Measurements from ENCODE around the gene AP5B1. TPM values are rescaled to one million over a fixed set of nuclear protein-coding genes. Genes with fewer than 3 reads are reported as not detected.

The AP5B1 gene, protein sequence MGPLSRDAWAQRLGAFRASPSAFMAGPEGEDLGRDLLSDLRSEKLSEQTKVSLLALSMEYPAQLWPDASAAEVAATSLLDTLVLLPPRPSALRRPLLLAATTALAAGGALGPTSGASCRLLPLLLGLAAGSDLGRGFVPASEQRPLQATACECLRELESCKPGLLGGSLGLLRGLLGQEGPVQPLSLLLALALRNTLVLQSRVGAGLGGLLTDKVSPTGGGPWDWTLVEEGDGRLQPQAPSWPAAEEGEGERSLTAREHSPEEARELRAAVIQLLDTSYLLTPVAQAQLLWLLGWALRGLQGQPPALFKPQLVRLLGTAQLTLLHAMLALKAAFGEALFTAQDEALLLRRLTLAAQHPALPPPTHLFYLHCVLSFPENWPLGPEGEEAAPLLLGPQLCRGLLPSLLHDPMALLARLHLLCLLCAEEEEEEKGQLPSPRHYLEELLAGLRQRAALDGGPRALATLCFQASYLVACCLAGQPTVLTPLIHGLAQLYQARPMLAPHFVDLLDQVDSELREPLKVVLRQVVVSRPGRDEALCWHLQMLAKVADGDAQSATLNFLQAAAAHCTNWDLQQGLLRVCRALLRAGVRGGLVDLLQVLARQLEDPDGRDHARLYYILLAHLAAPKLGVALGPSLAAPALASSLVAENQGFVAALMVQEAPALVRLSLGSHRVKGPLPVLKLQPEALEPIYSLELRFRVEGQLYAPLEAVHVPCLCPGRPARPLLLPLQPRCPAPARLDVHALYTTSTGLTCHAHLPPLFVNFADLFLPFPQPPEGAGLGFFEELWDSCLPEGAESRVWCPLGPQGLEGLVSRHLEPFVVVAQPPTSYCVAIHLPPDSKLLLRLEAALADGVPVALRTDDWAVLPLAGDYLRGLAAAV
- 1.8 and 2.0 TPM in 2 replicates for total RNA-seq (2014; rRNA removed; shearing (Covaris generic))

DNA sequence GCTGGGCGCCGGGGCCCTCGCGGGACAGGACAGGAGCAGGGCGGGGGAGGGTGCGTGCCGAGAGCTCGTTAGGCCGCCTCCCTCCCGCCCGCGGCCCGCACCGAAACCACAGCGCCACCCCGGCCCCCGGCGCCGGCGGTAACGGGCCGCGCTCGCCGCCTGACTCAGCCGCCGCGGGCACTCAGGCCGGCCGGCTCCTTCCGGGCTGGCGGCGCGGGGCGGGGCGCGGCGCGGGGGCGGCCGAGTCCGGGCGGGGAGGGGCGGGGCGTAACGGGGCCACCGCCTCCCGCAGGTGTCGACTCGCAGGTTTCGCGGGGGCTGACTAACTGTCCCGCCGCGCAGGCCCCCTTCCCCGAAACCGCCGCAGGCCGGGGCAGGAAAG, at the start of gene AP5B1:
TSS of gene AP5B1 (minus strand) at position 207 of the 382 bp plus-strand sequence. CDS start 385 bp downstream, outside the sequence.
- DNase-seq: no peak
- Histone ChIP-seq H3K9me3 (replicated peaks) (no peaks in the 10 kb centered on the region), H3K36me3 (no peaks in the 10 kb centered on the region), H3K27ac (no peak within 1 kb of the TSS), H3K27me3 (0 out of 2 replicates have a peak, but pooled peaks cover 4% of the 10 kb centered on the region), H3K4me3 (peak within 1 kb of the TSS; percentile 63), H3K4me1 (no peaks in the 10 kb centered on the region)

DNA sequence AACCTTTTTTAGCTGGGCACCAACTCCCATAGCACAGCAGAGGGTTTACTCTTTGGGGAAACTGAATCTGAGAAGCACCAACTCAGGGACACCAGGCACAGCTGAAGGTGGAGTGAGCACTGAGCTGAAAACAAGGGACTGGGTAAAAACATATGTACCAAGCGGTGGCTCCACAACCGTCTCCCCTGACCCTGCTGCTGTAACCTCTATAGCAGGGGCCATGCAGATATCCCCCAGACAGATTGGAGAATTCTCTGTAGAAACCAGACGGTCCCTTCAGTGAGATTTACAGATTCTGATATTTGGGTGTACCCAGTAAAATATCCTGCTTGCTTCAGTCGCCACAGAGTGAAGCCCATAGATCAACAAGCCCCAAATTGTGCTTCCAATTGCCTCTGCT, 48.7 kb upstream of the AP5B1 start:
- H3K4me1 ChIP-seq: no peaks in the 10 kb centered on the region
- DNase-seq: no peak
- no peaks in the 10 kb centered on the region; the same call in 1 of the 2 replicates for H3K27me3 ChIP-seq
- no peak overlapping the region for H3K4me3 ChIP-seq
- no peaks in the 10 kb centered on the region for H3K9me3 ChIP-seq (replicated peaks)
- no peak overlapping the region for H3K27ac ChIP-seq
- H3K36me3 ChIP-seq: no peaks in the 10 kb centered on the region

DNA sequence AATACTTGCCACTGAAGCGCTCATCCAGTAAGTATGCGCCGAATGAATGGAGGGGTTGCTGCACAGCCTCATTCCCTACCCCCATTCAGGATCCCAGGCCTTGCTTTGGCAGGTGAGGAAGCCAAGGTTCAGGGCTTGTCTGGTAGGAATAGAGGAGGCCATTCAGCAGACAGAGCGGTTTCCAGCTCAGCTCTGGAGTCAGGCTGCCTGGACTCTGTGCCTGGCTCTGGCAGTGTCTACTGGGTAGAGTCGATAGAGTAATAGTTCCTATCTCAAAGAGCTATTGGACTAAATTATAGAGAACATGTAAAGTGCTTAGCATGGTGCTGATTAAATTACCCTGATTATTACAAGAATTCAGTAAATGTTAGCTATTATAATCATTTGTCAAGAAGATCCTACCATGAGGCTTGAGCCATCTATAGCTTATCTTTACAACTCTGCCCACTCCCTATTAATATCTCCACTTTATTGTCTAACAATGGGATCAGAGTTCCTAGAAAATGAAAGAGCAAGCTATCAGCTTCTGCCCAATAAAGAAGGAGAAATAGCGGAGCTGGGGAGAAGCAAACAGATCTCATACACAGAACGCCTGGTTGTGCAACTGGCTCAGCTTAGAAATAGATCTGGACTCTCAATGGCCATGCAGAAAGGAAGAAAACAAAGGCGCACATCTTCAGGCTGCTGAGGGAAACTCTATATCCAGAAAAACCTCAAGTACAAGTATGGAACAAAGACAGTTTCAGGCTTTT, 46.4 kb upstream of the AP5B1 start:
- DNase-seq: no peak
- no peak overlapping the region for H3K27ac ChIP-seq
- H3K27me3 ChIP-seq: peaks cover 7% of the 10 kb centered on the region
- no peaks in the 10 kb centered on the region for H3K36me3 ChIP-seq
- H3K4me3 ChIP-seq: no peak overlapping the region
- no peaks in the 10 kb centered on the region for H3K4me1 ChIP-seq
- H3K9me3 ChIP-seq (replicated peaks): no peaks in the 10 kb centered on the region

- no peak overlapping the region for H3K4me3 ChIP-seq
- no peaks in the 10 kb centered on the region for H3K9me3 ChIP-seq (replicated peaks)
- H3K27ac ChIP-seq: no peak overlapping the region
- no peaks in the 10 kb centered on the region for H3K4me1 ChIP-seq
- DNase-seq: no peak
- H3K36me3 ChIP-seq: no peaks in the 10 kb centered on the region
- H3K27me3 ChIP-seq: peaks cover 19% of the 10 kb centered on the region
Measured at GRCh38 chr11:65822776-65823528, 42.2 kb upstream of the AP5B1 start.

DNA sequence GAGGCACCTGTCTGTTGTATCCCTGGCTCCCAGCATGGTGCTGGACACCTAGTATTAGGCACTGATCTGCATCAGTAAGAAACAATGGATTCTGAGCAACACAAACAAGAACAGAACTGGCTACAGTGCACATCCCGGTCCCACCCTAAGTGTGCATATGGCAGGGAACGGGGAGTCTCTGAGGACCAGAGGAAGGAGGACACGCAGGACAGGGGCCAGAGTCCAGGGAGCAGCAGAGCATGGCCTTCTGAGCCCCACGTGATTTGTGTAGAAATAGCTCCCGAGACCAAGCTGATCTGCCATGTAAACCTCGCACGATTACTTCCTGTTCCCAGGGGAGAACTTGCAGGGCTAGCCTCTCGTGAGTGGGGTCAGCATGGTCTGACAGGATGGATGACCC, 40.3 kb upstream of the AP5B1 start:
- no peaks in the 10 kb centered on the region for H3K4me1 ChIP-seq
- H3K36me3 ChIP-seq: no peaks in the 10 kb centered on the region
- H3K27me3 ChIP-seq: peaks cover 19% of the 10 kb centered on the region
- no peak overlapping the region for H3K4me3 ChIP-seq
- DNase-seq: no peak
- no peak overlapping the region for H3K27ac ChIP-seq
- no peaks in the 10 kb centered on the region for H3K9me3 ChIP-seq (replicated peaks)

GRCh38 chr11:65817835-65818680, 37.3 kb upstream of the AP5B1 start:
- no peak overlapping the region for H3K27ac ChIP-seq
- DNase-seq: peak; percentile 90 to 92
- H3K27me3 ChIP-seq: peaks cover 16% of the 10 kb centered on the region
- peak overlapping the region; percentile 56 for H3K4me3 ChIP-seq
- no peaks in the 10 kb centered on the region for H3K36me3 ChIP-seq
- no peaks in the 10 kb centered on the region for H3K4me1 ChIP-seq
- H3K9me3 ChIP-seq (replicated peaks): no peaks in the 10 kb centered on the region

DNA sequence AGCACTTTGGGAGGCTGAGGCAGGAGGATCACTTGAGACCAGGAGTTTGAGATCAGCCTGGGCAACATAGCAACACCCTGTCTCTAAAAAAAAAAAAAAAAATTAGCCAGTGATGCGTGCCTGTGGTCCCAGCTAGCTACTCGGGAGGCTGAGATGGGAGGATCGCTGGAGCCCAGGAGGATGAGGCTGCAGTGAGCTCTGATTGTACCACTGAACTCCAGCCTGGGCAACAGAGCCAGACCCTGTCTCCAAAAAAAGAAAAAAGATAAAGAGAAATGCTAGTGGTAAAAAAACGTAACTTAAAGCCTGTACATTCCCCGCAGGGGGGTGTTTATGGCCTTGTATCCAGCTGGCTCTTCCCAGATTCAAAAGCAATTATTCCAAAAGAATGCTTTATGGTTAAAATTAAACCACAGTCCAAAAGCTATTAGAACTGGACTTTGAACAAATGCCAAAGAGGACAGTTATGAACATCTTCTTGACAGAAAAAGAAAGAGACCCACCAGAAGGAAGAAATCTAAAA, 36.6 kb upstream of the AP5B1 start:
- peak in 1 of 2 experiments; percentile 6 for DNase-seq
- Histone ChIP-seq H3K27me3 (peaks cover 16% of the 10 kb centered on the region), H3K4me3 (peak overlapping the region; percentile 56), H3K36me3 (no peaks in the 10 kb centered on the region), H3K4me1 (no peaks in the 10 kb centered on the region), H3K9me3 (replicated peaks) (no peaks in the 10 kb centered on the region), H3K27ac (no peak overlapping the region)

DNA sequence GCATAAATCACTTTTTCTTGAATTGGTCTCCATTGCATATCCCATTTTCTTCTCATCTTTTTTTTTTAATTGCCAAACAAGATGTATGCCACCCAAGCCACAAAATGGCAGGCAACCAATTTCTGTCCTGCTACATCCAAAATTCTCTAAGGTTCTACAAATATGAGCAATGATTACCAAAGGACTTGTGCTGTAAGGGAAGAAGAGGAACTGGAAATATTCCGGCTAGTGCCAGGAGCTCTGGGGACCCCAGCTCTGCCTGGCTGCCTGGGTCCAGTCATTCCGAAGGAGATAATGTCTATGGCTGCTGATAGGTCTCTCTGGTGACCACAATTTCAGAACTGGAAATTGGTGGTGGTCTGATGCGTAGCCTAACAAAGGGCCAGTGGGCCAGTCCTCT, 35.9 kb upstream of the AP5B1 start:
- no peak overlapping the region for H3K27ac ChIP-seq

DNA sequence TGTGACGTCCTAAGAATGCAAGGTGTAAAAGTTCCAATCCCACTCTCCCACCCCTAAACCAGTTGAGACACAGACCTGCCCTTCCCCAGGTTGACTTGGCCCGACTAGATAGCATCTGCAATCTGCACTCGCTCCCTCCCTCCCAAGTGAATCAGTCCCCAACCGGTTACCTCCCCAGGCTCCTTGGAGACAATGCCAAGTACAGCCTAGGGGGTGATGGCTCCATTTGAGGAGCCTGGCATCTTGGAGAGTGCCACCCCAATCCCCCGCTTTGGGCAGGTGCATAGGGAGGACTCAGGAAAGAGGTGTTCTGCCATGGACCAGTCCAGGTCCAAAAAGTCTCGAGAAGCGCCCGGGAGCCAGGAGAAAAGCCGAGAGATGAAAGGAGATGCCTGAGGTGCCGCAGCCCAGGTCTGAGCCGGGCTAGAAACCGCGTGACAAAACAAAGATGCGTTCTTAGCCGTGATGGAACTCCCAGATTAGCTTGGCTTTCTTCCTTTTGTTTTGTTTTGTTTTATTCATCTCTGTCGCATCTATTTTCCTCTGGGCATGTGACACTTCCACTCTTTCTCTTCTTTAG, 34.3 kb upstream of the AP5B1 start:
- H3K27ac ChIP-seq: no peak overlapping the region
- 0 out of 2 replicates have a peak, but pooled peaks cover 3% of the 10 kb centered on the region for H3K4me1 ChIP-seq
- H3K4me3 ChIP-seq: no peak overlapping the region
- H3K9me3 ChIP-seq (replicated peaks): no peaks in the 10 kb centered on the region
- H3K36me3 ChIP-seq: no peaks in the 10 kb centered on the region
- DNase-seq: no peak
- peaks cover 9% of the 10 kb centered on the region for H3K27me3 ChIP-seq

More for the DNA sequence above, 35.9 kb upstream of the AP5B1 start:
- Histone ChIP-seq H3K4me3 (no peak overlapping the region), H3K36me3 (no peaks in the 10 kb centered on the region), H3K27me3 (peaks cover 16% of the 10 kb centered on the region), H3K9me3 (replicated peaks) (no peaks in the 10 kb centered on the region), H3K4me1 (no peaks in the 10 kb centered on the region)
- no peak for DNase-seq

DNA sequence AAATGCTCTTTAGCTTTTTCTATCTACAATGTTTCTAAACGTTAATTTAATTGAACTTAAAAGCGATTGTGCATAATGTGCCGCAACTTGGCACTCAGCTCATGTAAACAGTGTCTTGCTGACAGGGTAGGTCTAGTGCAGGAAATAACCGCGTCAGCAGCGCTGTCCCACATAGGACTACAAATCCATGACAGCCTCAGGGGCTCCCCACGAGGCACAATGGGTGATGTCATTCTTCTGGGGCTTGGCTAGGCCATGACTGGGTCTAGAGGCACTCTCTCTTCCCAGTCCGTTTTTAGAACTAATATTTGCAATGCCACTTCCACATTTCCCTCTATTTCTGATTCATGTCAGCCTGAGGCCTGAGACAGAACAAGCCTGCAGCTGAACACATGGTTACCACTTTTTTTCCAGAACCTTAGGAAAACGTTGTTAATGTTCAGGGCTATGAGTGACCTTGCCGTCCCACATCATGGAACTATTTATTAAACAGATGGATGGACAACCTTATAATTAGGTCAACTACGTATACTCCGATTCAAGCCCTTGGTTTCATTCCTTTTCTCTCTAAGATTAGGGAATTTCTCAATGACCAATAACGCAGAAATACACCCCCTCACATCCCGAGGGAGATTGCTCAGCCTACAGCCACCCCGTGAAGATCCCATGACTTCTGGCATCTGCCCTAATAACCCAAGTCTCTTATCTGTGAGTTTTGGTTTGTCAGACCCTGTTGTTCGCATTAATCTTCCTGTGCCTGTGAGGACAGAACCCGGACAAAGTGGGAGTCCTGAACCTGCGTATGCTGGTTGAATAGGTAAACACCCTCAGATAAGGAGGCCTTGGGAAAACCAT, 33.6 kb upstream of the AP5B1 start:
- Histone ChIP-seq H3K27ac (no peak overlapping the region), H3K4me3 (no peak overlapping the region), H3K9me3 (replicated peaks) (no peaks in the 10 kb centered on the region), H3K36me3 (no peaks in the 10 kb centered on the region), H3K4me1 (0 out of 2 replicates have a peak, but pooled peaks cover 3% of the 10 kb centered on the region), H3K27me3 (peaks cover 7% of the 10 kb centered on the region)
- DNase-seq: peak; percentile 16 to 30

- DNase-seq: peak; percentile 76 to 82
- Histone ChIP-seq H3K27me3 (peaks cover 11% of the 10 kb centered on the region), H3K36me3 (no peaks in the 10 kb centered on the region), H3K4me3 (no peak overlapping the region), H3K27ac (no peak overlapping the region), H3K4me1 (0 out of 2 replicates have a peak, but pooled peaks cover 3% of the 10 kb centered on the region), H3K9me3 (replicated peaks) (no peaks in the 10 kb centered on the region)
Measured at GRCh38 chr11:65811764-65812475, 31.1 kb upstream of the AP5B1 start.

Measured in SJCRH30 (cell line).